Measurements from ENCODE around the gene MAN1A1.

- TF ChIP-seq MAX (IDR thresholded peaks at IDR 0.05): no peak
- TF ChIP-seq EP300 (IDR thresholded peaks at IDR 0.05; ENCODE audit: borderline replicate concordance): no peak
- no peak for TF ChIP-seq FOXM1 (IDR thresholded peaks at IDR 0.05; ENCODE audit: borderline replicate concordance, low read depth)
- TF ChIP-seq RAD21 (IDR thresholded peaks at IDR 0.05; ENCODE audit: low read depth): no peak
Measured at GRCh38 chr6:119218548-119218947, 131.0 kb downstream of the MAN1A1 start.

Measured in Ishikawa (cell line).